ENCODE data around the gene MINDY4.

The MINDY4 gene

GRCh38 chr7:30771174-30771879 is at the start of gene MINDY4:
MINDY4 (plus strand) TSS chr7:30771417; CDS start chr7:30771494, 77 bp downstream.
- TF ChIP-seq CTCF (IDR thresholded peaks at IDR 0.05; ENCODE audit: control insufficient read depth, extremely low read depth, insufficient read depth), result no peak
- H3K4me3 ChIP-seq (ENCODE audit: low read depth, low read length), result peak within 1 kb of the TSS; percentile 88
- DNase-seq (ENCODE audit: low read depth), result no peak

GRCh38 chr7:30722187-30722586 is 49.0 kb upstream of the MINDY4 start:
- no peak overlapping the region for H3K4me3 ChIP-seq (ENCODE audit: low read depth, low read length)
- DNase-seq (ENCODE audit: low read depth), result no peak
- TF ChIP-seq CTCF (IDR thresholded peaks at IDR 0.05; ENCODE audit: control insufficient read depth, extremely low read depth, insufficient read depth), result no peak

GRCh38 chr7:30722671-30723070 is 48.5 kb upstream of the MINDY4 start:
- DNase-seq (ENCODE audit: low read depth), result no peak
- H3K4me3 ChIP-seq (ENCODE audit: low read depth, low read length), result no peak overlapping the region
- TF ChIP-seq CTCF (IDR thresholded peaks at IDR 0.05; ENCODE audit: control insufficient read depth, extremely low read depth, insufficient read depth), result no peak

- H3K4me3 ChIP-seq (ENCODE audit: low read depth, low read length), result no peak overlapping the region
- no peak for DNase-seq (ENCODE audit: low read depth)
- no peak for TF ChIP-seq CTCF (IDR thresholded peaks at IDR 0.05; ENCODE audit: control insufficient read depth, extremely low read depth, insufficient read depth)
Measured at GRCh38 chr7:30723776-30724175, 47.4 kb upstream of the MINDY4 start.

- TF ChIP-seq CTCF (IDR thresholded peaks at IDR 0.05; ENCODE audit: control insufficient read depth, extremely low read depth, insufficient read depth), result no peak
- no peak overlapping the region for H3K4me3 ChIP-seq (ENCODE audit: low read depth, low read length)
- no peak for DNase-seq (ENCODE audit: low read depth)
Measured at GRCh38 chr7:30726296-30727006, 44.8 kb upstream of the MINDY4 start.

GRCh38 chr7:30727061-30727945 is 43.9 kb upstream of the MINDY4 start:
- no peak overlapping the region for H3K4me3 ChIP-seq (ENCODE audit: low read depth, low read length)
- no peak for DNase-seq (ENCODE audit: low read depth)
- TF ChIP-seq CTCF (IDR thresholded peaks at IDR 0.05; ENCODE audit: control insufficient read depth, extremely low read depth, insufficient read depth), result no peak
